NCI-H748 treated with DMSO at 0.1 percent for 48 hours (cell line): ENCODE results near the gene GPR107.
"Not testable (repeated sequence)": the region's sequence is repeated elsewhere in the genome, so short reads cannot be mapped to it uniquely, and the experiment has no call there.

Experiments used
- DNase-seq: peaks from one replicate; lab custom pipeline; 2025; lab: John Stamatoyannopoulos, UW

GPR107 gene

GRCh38 chr9:130053504-130054324, at the start of gene GPR107:
GPR107 (plus strand) TSS chr9:130053906; CDS start chr9:130053933, 27 bp downstream.
- peak; percentile 54 for DNase-seq

- no peak for DNase-seq
These were observed 49.7 kb upstream of the GPR107 start for GRCh38 chr9:130003943-130004552.

GRCh38 chr9:130006952-130007351, 46.8 kb upstream of the GPR107 start:
- DNase-seq = not testable (repeated sequence)

GRCh38 chr9:130008538-130008937, 45.2 kb upstream of the GPR107 start:
- no peak for DNase-seq

GRCh38 chr9:130009546-130009945, 44.2 kb upstream of the GPR107 start:
- not testable (repeated sequence) for DNase-seq

GRCh38 chr9:130010151-130010988, 43.3 kb upstream of the GPR107 start:
- DNase-seq = no peak

- DNase-seq = no peak
These were observed 40.4 kb upstream of the GPR107 start for GRCh38 chr9:130013326-130013725.

- no peak for DNase-seq
These were observed 38.2 kb upstream of the GPR107 start for GRCh38 chr9:130015353-130016019.

- no peak for DNase-seq
These were observed 36.6 kb upstream of the GPR107 start for GRCh38 chr9:130017076-130017475.

GRCh38 chr9:130017510-130017909, 36.2 kb upstream of the GPR107 start:
- not testable (repeated sequence) for DNase-seq

GRCh38 chr9:130018265-130018664, 35.4 kb upstream of the GPR107 start:
- DNase-seq = no peak

GRCh38 chr9:130020618-130021017, 33.1 kb upstream of the GPR107 start:
- no peak for DNase-seq

GRCh38 chr9:130021123-130021522, 32.6 kb upstream of the GPR107 start:
- DNase-seq = no peak

- not testable (repeated sequence) for DNase-seq
These were observed 31.9 kb upstream of the GPR107 start for GRCh38 chr9:130021842-130022241.

GRCh38 chr9:130022566-130023143, 31.1 kb upstream of the GPR107 start:
- no peak for DNase-seq

GRCh38 chr9:130023144-130023787, 30.4 kb upstream of the GPR107 start:
- no peak for DNase-seq

- no peak for DNase-seq
These were observed 29.6 kb upstream of the GPR107 start for GRCh38 chr9:130023994-130024596.

- no peak for DNase-seq
These were observed 29.1 kb upstream of the GPR107 start for GRCh38 chr9:130024597-130024994.

- no peak for DNase-seq
These were observed 26.9 kb upstream of the GPR107 start for GRCh38 chr9:130026583-130027340.
